ENCODE measurements around the gene ANXA4. TPM values are rescaled to one million over a fixed set of nuclear protein-coding genes. Genes with fewer than 3 reads are reported as not detected.
"Not testable (repeated sequence)": the region's sequence is repeated elsewhere in the genome, so short reads cannot be mapped to it uniquely, and the experiment has no call there.

The ANXA4 gene
- polyA plus RNA-seq, 1 of the 3 experiments (the other 2 are of a cell fraction): 137 TPM

DNA sequence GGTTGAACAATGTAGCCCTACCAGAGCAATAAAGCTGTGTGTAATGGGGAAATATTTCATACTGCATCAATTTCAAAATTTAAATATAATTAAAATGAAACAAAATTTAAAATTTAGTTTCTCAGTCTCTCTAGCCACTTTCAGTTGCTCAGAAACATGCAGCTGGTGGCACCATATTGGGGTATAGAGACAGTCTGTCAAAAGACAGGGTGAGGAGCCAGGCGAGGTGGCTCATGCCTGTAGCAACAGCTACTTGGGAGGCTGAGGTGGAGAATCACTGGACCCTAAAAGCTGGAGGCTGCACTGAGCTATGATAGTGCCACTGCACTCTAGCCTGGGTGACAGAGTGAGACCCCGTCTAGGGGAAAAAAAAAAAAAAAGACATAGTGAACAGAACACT lies 20.1 kb downstream of the ANXA4 start (continued):
- TF ChIP-seq, protein P1, sequence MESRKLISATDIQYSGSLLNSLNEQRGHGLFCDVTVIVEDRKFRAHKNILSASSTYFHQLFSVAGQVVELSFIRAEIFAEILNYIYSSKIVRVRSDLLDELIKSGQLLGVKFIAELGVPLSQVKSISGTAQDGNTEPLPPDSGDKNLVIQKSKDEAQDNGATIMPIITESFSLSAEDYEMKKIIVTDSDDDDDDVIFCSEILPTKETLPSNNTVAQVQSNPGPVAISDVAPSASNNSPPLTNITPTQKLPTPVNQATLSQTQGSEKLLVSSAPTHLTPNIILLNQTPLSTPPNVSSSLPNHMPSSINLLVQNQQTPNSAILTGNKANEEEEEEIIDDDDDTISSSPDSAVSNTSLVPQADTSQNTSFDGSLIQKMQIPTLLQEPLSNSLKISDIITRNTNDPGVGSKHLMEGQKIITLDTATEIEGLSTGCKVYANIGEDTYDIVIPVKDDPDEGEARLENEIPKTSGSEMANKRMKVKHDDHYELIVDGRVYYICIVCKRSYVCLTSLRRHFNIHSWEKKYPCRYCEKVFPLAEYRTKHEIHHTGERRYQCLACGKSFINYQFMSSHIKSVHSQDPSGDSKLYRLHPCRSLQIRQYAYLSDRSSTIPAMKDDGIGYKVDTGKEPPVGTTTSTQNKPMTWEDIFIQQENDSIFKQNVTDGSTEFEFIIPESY (IDR thresholded peaks at IDR 0.05; ENCODE audit: borderline replicate concordance, low read depth): no peak
- TF ChIP-seq, protein P2, sequence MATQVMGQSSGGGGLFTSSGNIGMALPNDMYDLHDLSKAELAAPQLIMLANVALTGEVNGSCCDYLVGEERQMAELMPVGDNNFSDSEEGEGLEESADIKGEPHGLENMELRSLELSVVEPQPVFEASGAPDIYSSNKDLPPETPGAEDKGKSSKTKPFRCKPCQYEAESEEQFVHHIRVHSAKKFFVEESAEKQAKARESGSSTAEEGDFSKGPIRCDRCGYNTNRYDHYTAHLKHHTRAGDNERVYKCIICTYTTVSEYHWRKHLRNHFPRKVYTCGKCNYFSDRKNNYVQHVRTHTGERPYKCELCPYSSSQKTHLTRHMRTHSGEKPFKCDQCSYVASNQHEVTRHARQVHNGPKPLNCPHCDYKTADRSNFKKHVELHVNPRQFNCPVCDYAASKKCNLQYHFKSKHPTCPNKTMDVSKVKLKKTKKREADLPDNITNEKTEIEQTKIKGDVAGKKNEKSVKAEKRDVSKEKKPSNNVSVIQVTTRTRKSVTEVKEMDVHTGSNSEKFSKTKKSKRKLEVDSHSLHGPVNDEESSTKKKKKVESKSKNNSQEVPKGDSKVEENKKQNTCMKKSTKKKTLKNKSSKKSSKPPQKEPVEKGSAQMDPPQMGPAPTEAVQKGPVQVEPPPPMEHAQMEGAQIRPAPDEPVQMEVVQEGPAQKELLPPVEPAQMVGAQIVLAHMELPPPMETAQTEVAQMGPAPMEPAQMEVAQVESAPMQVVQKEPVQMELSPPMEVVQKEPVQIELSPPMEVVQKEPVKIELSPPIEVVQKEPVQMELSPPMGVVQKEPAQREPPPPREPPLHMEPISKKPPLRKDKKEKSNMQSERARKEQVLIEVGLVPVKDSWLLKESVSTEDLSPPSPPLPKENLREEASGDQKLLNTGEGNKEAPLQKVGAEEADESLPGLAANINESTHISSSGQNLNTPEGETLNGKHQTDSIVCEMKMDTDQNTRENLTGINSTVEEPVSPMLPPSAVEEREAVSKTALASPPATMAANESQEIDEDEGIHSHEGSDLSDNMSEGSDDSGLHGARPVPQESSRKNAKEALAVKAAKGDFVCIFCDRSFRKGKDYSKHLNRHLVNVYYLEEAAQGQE (IDR thresholded peaks at IDR 0.05; ENCODE audit: low read depth, low read length): no peak
- TF ChIP-seq JUND (IDR thresholded peaks at IDR 0.05): no peak

DNA sequence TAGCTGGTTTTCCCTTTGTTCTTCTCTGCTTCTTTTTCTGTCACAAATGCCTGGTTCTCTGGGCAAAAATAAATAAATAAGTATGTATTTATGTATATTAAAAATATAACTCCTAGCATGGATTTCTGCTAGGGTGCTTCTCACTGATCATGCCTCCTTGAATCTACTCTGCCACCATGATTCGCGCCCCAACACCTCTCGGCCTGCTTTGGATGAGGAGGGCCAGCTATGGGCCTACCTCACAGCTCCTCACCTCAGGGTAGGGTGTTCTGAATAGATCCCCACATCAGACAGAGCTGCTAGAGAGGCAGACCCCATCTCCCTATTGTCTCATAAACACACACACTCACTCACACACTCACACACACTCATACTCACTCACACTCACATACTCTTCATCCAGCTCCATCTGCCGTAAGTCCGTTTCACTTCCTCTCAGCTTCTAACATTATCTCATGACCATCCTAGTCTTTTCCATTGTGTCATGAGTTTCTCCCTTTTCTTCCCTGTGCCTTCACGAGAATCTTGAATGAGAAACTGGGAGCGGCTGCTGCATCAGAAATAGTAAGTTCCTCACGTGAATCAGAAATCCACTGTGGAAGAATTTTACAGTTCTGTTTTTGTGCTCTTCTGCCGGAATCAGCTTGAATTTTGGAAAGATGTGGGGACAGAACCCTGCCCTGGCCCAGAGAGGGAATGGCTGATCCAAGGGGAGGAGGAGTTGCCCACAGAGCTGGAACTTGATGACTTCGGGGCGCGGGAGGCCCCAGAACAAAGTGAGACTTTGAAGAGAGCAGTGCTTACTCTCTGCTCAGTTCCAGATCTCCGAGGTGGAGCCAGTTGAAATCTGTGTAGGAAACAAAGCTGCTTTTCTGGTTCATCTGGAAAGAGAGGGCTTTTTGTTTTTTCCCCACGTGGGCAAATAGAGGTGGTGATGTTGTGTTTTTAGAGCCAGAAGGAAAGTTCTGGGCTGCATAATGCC lies 20.9 kb downstream of the ANXA4 start:
- H3K36me3 ChIP-seq (replicated peaks in 1 of 2; ENCODE audit: control insufficient read depth in 1 of 2, insufficient read depth in 2 of 2, low read length in 1 of 2): peaks cover 0 to 15% of the 10 kb centered on the region in 2 experiments
- ChIA-PET CTCF (interaction anchor here (0.7 to 2.0 kb wide), 5 partner anchors 15 to 64 kb away, joined by 3 to 8 read pairs (median 4); partner anchors contain the start of gene ANXA4), POLR2A (no interaction called here)
- H3K9me2 ChIP-seq: no peaks in the 10 kb centered on the region
- H4K20me1 ChIP-seq (ENCODE audit: insufficient read depth): no peaks in the 10 kb centered on the region
- no peak overlapping the region for H3K4me2 ChIP-seq
- TF ChIP-seq TEAD4 (IDR thresholded peaks at IDR 0.05; ENCODE audit: borderline replicate concordance, insufficient read depth): no peak
- TF ChIP-seq JUND (IDR thresholded peaks at IDR 0.05): no peak
- no peak for TF ChIP-seq EP300 (IDR thresholded peaks at IDR 0.05; ENCODE audit: borderline replicate concordance in 1 of 2, low read depth in 1 of 2, low read length in 1 of 2)
- no peak for TF ChIP-seq MEF2A (IDR thresholded peaks at IDR 0.05; ENCODE audit: borderline replicate concordance, low read depth)
- TF ChIP-seq, protein P3, sequence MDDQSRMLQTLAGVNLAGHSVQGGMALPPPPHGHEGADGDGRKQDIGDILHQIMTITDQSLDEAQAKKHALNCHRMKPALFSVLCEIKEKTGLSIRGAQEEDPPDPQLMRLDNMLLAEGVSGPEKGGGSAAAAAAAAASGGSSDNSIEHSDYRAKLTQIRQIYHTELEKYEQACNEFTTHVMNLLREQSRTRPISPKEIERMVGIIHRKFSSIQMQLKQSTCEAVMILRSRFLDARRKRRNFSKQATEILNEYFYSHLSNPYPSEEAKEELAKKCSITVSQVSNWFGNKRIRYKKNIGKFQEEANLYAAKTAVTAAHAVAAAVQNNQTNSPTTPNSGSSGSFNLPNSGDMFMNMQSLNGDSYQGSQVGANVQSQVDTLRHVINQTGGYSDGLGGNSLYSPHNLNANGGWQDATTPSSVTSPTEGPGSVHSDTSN (IDR thresholded peaks at IDR 0.05): no peak
- TF ChIP-seq YY1 (IDR thresholded peaks at IDR 0.05; ENCODE audit: low read depth): no peak
- no peak for TF ChIP-seq RAD21 (IDR thresholded peaks at IDR 0.05; ENCODE audit: low read length)
- TF ChIP-seq TAF1 (IDR thresholded peaks at IDR 0.05; ENCODE audit: borderline replicate concordance, low read depth, low read length): no peak
- no peak for TF ChIP-seq RXRA (IDR thresholded peaks at IDR 0.05; ENCODE audit: borderline replicate concordance, low read depth)
- TF ChIP-seq GABPA (IDR thresholded peaks at IDR 0.05; ENCODE audit: low read depth): no peak
- no peak for TF ChIP-seq TCF12 (IDR thresholded peaks at IDR 0.05)
- no peak for TF ChIP-seq MXI1 (IDR thresholded peaks at IDR 0.05; ENCODE audit: low read depth, low read length)
- no peak for TF ChIP-seq SMC3 (IDR thresholded peaks at IDR 0.05; ENCODE audit: low read depth, low read length)
- no peak for TF ChIP-seq ELF1 (IDR thresholded peaks at IDR 0.05)
- TF ChIP-seq FOSL2 (IDR thresholded peaks at IDR 0.05; ENCODE audit: borderline replicate concordance, low read depth): no peak
- TF ChIP-seq FOXM1 (IDR thresholded peaks at IDR 0.05; ENCODE audit: low read depth): no peak
- TF ChIP-seq NFIC (IDR thresholded peaks at IDR 0.05; ENCODE audit: borderline replicate concordance): no peak
- peaks cover 21% of the 10 kb centered on the region for H3K79me2 ChIP-seq (ENCODE audit: insufficient read depth)
- no peak overlapping the region for H2AFZ ChIP-seq (ENCODE audit: low read depth)
- H3K9ac ChIP-seq: no peak overlapping the region
- H3K4me3 ChIP-seq (ENCODE audit: low read depth in 2 of 2, low read length in 1 of 2): no peak overlapping the region
- DNase-seq: no peak
- no peaks in the 10 kb centered on the region for H3K27me3 ChIP-seq (ENCODE audit: insufficient read depth)
- WGBS (ENCODE audit: low lambda C conversion rate): 93% methylated on average over 14 of the region's 14 CpGs
- no peaks in the 10 kb centered on the region for H3F3A ChIP-seq (replicated peaks; ENCODE audit: insufficient read depth)
- H3K27ac ChIP-seq (ENCODE audit: low read depth in 2 of 2, low read length in 1 of 2): no peak overlapping the region
- H3K4me1 ChIP-seq (ENCODE audit: control insufficient read depth in 1 of 2, insufficient read depth in 2 of 2, low read depth in 1 of 2, low read length in 1 of 2): peaks cover 0 to 10% of the 10 kb centered on the region in 2 experiments; a peak in 2 of 4 replicates
- no peaks in the 10 kb centered on the region for H3K9me3 ChIP-seq

DNA sequence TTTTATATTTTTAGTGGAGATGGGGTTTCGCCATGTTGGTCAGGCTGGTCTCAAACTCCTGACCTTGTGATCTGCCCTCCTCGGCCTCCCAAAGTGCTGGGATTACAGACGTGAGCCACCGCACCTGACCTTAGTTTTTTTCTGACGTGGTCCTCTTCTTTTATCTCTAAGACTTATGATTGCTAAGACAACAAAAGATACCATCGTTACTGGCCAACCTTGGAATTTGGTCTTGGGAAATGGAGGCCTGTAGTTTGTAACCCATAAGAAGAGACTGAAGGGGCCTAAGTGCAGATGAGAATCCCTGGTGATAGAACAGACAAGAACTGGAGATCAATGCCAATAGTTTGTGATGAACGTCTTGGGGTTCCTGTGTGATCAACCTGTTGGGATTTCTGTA lies 21.9 kb downstream of the ANXA4 start:
- 96% methylated on average over 7 of the region's 7 CpGs for WGBS (ENCODE audit: low lambda C conversion rate)
- DNase-seq; H3K4me2 ChIP-seq; H3K9me2 ChIP-seq; H3K4me3 ChIP-seq (ENCODE audit: low read depth in 2 of 2, low read length in 1 of 2); H3K27me3 ChIP-seq (ENCODE audit: insufficient read depth); CTCF ChIA-PET; H3K27ac ChIP-seq (ENCODE audit: low read depth in 2 of 2, low read length in 1 of 2); H3K9ac ChIP-seq; H3K36me3 ChIP-seq (replicated peaks in 1 of 2; ENCODE audit: control insufficient read depth in 1 of 2, insufficient read depth in 2 of 2, low read length in 1 of 2); H3F3A ChIP-seq (replicated peaks; ENCODE audit: insufficient read depth); H3K9me3 ChIP-seq; POLR2A ChIA-PET; H4K20me1 ChIP-seq (ENCODE audit: insufficient read depth); H2AFZ ChIP-seq (ENCODE audit: low read depth): not testable (repeated sequence)
- H3K4me1 ChIP-seq (ENCODE audit: control insufficient read depth in 1 of 2, insufficient read depth in 2 of 2, low read depth in 1 of 2, low read length in 1 of 2): peaks cover 0 to 10% of the 10 kb centered on the region in 2 experiments; a peak in 2 of 4 replicates
- peaks cover 21% of the 10 kb centered on the region for H3K79me2 ChIP-seq (ENCODE audit: insufficient read depth)

All from SK-N-SH (cell line).